ENCODE results near the gene NIN.
A peak's percentile ranks its signal among the peaks of the same experiment; 100 is the strongest.

- TF ChIP-seq CTCF (IDR thresholded peaks at IDR 0.05; ENCODE audit: low read length) (peak; percentile 82), EZH2 (IDR thresholded peaks at IDR 0.05; ENCODE audit: borderline replicate concordance, low read length) (no peak)
Observed at GRCh38 chr14:50714450-50715073, 116.4 kb downstream of the NIN start.

Data from OCI-LY1 (cell line).